ENCODE measurements around the gene OR5C1.

OR5C1 gene

DNA sequence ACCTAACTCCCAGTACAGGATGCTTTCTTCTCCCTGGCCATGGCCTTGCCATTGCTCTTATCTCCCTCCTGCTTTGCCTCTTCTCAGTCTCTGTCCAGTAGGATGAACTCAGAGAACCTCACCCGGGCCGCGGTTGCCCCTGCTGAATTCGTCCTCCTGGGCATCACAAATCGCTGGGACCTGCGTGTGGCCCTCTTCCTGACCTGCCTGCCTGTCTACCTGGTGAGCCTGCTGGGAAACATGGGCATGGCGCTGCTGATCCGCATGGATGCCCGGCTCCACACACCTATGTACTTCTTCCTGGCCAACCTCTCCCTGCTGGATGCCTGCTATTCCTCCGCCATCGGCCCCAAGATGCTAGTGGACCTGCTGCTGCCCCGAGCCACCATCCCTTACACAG is at the start of gene OR5C1:
Gene OR5C1 (plus strand): TSS at position 103 of the 400 bp plus-strand sequence. CDS start 0 bp downstream, at position 103.
- H3K4me3 ChIP-seq (replicated peaks; ENCODE audit: low read depth, low read length): no peak within 1 kb of the TSS
- no peak for DNase-seq (ENCODE audit: extremely low read depth, low read depth)
- TF ChIP-seq, protein P1, sequence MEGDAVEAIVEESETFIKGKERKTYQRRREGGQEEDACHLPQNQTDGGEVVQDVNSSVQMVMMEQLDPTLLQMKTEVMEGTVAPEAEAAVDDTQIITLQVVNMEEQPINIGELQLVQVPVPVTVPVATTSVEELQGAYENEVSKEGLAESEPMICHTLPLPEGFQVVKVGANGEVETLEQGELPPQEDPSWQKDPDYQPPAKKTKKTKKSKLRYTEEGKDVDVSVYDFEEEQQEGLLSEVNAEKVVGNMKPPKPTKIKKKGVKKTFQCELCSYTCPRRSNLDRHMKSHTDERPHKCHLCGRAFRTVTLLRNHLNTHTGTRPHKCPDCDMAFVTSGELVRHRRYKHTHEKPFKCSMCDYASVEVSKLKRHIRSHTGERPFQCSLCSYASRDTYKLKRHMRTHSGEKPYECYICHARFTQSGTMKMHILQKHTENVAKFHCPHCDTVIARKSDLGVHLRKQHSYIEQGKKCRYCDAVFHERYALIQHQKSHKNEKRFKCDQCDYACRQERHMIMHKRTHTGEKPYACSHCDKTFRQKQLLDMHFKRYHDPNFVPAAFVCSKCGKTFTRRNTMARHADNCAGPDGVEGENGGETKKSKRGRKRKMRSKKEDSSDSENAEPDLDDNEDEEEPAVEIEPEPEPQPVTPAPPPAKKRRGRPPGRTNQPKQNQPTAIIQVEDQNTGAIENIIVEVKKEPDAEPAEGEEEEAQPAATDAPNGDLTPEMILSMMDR (IDR thresholded peaks at IDR 0.05; ENCODE audit: low read depth, low read length, missing control alignments): no peak

DNA sequence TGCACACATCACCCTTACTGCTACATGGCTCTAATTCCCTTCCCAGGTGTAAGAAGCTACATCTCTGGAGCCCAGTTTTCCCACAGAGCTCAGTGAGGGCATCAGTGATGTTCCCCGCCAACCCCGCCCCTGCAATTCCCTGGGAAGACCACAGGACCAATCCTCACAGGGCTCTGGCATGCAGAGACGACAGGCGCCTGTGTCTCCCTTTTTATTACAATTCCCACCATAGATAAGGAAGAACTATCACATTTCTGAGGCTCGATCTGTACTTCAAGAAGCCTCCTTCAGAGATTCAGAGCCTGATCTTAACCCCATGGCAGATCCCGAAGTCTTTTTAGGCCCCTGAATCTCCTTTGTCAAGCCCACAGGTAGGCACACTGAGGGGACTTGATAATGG is 46.7 kb upstream of the OR5C1 start, which contains the start of gene OR1L6:
Gene OR1L6 (plus strand): TSS at position 301 of the 400 bp plus-strand sequence. CDS start 7,545 bp downstream, outside the sequence.
- no peak for DNase-seq (ENCODE audit: extremely low read depth, low read depth)
- TF ChIP-seq, protein P1 (IDR thresholded peaks at IDR 0.05; ENCODE audit: low read depth, low read length, missing control alignments): no peak
- H3K4me3 ChIP-seq (replicated peaks; ENCODE audit: low read depth, low read length): no peak within 1 kb of the TSS

DNA sequence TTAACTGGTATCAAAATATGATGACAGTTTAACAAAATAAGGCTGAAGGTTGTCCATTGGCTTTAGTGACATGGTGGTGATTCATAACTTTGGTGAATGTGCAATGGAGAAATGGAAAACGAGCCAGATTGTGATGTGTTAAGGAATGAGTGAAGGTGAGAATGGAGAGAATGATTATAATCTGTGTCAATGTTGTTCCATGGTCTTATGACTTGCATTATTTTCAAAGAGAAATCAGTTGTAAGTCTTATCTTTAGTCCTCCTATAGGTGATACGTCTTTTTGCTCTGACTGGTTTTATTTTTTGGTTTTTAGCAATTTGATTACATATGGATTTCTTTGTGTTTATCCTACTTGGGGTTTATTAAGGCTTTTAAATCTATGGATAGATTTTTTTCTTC is 33.9 kb upstream of the OR5C1 start:
- TF ChIP-seq, protein P1 (IDR thresholded peaks at IDR 0.05; ENCODE audit: low read depth, low read length, missing control alignments): no peak
- no peak for DNase-seq (ENCODE audit: extremely low read depth, low read depth)
- no peak overlapping the region for H3K4me3 ChIP-seq (replicated peaks; ENCODE audit: low read depth, low read length)

DNA sequence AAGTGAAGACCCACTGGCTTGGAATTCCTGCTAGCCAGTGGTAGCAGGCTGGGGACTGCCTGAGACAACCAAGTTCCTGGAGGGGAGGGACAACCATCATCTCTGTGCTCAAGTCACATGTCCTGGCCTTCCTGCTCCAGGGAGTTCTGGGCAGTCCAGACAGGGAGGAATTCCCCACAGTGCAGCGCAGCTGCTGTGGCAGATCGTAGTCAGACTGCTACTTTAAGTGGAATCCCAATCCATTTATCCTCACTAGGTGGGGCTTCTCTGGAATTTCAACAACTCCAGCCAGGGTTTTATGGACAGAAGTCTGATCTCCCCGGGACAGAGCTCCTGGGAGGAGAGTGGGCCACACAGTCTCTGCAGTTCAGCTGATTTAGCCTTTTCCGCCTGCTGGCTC is 20.9 kb upstream of the OR5C1 start:
- no peak overlapping the region for H3K4me3 ChIP-seq (replicated peaks; ENCODE audit: low read depth, low read length)
- DNase-seq (ENCODE audit: extremely low read depth, low read depth): no peak
- TF ChIP-seq, protein P1 (IDR thresholded peaks at IDR 0.05; ENCODE audit: low read depth, low read length, missing control alignments): no peak

- no peak overlapping the region for H3K4me3 ChIP-seq (replicated peaks; ENCODE audit: low read depth, low read length)
- no peak for DNase-seq (ENCODE audit: extremely low read depth, low read depth)
- TF ChIP-seq, protein P1 (IDR thresholded peaks at IDR 0.05; ENCODE audit: low read depth, low read length, missing control alignments): no peak
Observed at GRCh38 chr9:122777052-122777451, 11.7 kb upstream of the OR5C1 start.

- TF ChIP-seq, protein P1 (IDR thresholded peaks at IDR 0.05; ENCODE audit: low read depth, low read length, missing control alignments): no peak
- no peak overlapping the region for H3K4me3 ChIP-seq (replicated peaks; ENCODE audit: low read depth, low read length)
- no peak for DNase-seq (ENCODE audit: extremely low read depth, low read depth)
Observed at GRCh38 chr9:122777935-122778627, 10.7 kb upstream of the OR5C1 start.

Data from HFF-Myc (cell line).